CD4-positive, CD25-positive, alpha-beta regulatory T cell (primary cell): ENCODE data around the gene NUCKS1. TPM values are rescaled to one million over a fixed set of nuclear protein-coding genes. Genes with fewer than 3 reads are reported as not detected.

ENCODE experiments used
- ATAC-seq, 2 donors: fragments of 150-1000 bp; cut with Tn5 transposase; one replicate each; pipeline ENCODE4 v1.10.0; 2021; ENCODE audit warnings: low read depth in 2 of 2, moderate number of reproducible peaks in 2 of 2, moderate library complexity in 1 of 2
- DNase-seq, 3 donors: peaks; one replicate each; pipeline versions ENCODE4 v3.0.0 to v3.0.0-alpha.2; 2012 to 2022; ENCODE audit warnings: mixed read lengths in 1 of 3
- H3K27ac ChIP-seq: one replicate; pipeline ENCODE4 v1.7.0; 2013; ENCODE audit warnings: mild to moderate bottlenecking, low read length; ENCODE audit not compliant: insufficient read depth, poor library complexity, severe bottlenecking
- H3K27me3 ChIP-seq: one replicate; pipeline ENCODE4 v1.7.0; 2013; ENCODE audit warnings: low read length; ENCODE audit not compliant: control insufficient read depth, insufficient read depth
- H3K36me3 ChIP-seq: one replicate; pipeline ENCODE4 v1.7.0; 2013; ENCODE audit warnings: mild to moderate bottlenecking, low read length, moderate library complexity; ENCODE audit not compliant: control insufficient read depth, insufficient read depth
- H3K4me1 ChIP-seq: 2 replicates; pipeline ENCODE4 v1.7.0; 2013; ENCODE audit warnings: mild to moderate bottlenecking, low read length; ENCODE audit not compliant: insufficient read depth, control insufficient read depth, poor library complexity, severe bottlenecking
- H3K4me3 ChIP-seq: one replicate; pipeline ENCODE4 v1.7.0; 2013; ENCODE audit warnings: low read depth, mild to moderate bottlenecking, low read length, moderate library complexity
- H3K9me3 ChIP-seq, 2 experiments: 1 replicate in 1 of 2; 2 replicates in 1 of 2; pipeline ENCODE4 v1.7.0; 2013; ENCODE audit warnings: low read length in 2 of 2, mild to moderate bottlenecking in 1 of 2, moderate library complexity in 1 of 2; ENCODE audit not compliant: control insufficient read depth in 2 of 2
- H3K27ac Mint-ChIP-seq, 3 donors: one replicate each; pipeline ENCODE4 v1.8.0; 2020 to 2022; ENCODE audit warnings: mild to moderate bottlenecking in 3 of 3, mixed read lengths in 3 of 3, moderate library complexity in 2 of 3
- H3K27me3 Mint-ChIP-seq: one replicate; pipeline ENCODE4 v1.8.0; 2022; ENCODE audit warnings: mild to moderate bottlenecking, mixed read lengths
- H3K36me3 Mint-ChIP-seq: one replicate; pipeline ENCODE4 v1.8.0; 2020; ENCODE audit warnings: mixed read lengths
- H3K4me1 Mint-ChIP-seq, 4 donors: one replicate each; pipeline ENCODE4 v1.8.0; 2020 to 2022; ENCODE audit warnings: mixed read lengths in 4 of 4, mild to moderate bottlenecking in 1 of 4
- H3K4me3 Mint-ChIP-seq, 4 donors: one replicate each; pipeline ENCODE4 v1.8.0; 2020 to 2022; ENCODE audit warnings: mild to moderate bottlenecking in 4 of 4, mixed read lengths in 4 of 4, moderate library complexity in 3 of 4
- H3K9me3 Mint-ChIP-seq, 7 donors: one replicate each; pipeline ENCODE4 v1.8.0; 2020 to 2022; ENCODE audit warnings: mixed read lengths in 7 of 7, mild to moderate bottlenecking in 3 of 7, moderate library complexity in 2 of 7
- polyA plus RNA-seq, 4 donors: library from polyadenylated mRNA; unstranded; fragments of 300-500 nt; fragmentation: Illumina TruSeq; gene quantifications; one replicate each; pipeline ENCODE4 v1.2.3, GENCODE V29; 2021
- total RNA-seq: library from RNA; stranded (reverse); gene quantifications from one replicate; pipeline ENCODE4 v1.2.3, GENCODE V29; 2022

Gene NUCKS1
- total and polyA plus RNA-seq, 5 donors from 2014 or later: 12.9 to 72.0 (median 13.3) TPM

- H3K36me3 ChIP-seq: peaks cover 82% of the 10 kb centered on the region
- no peak for ATAC-seq
Measured at GRCh38 chr1:205719762-205720161, 30.2 kb downstream of the NUCKS1 start.

GRCh38 chr1:205719015-205719414 lies 31.0 kb downstream of the NUCKS1 start:
- Mint-ChIP-seq H3K9me3 (no peaks in the 10 kb centered on the region), H3K4me1 (peaks cover 5 to 13% (median 11%) of the 10 kb centered on the region in 4 donors), H3K27ac (no peak overlapping the region), H3K4me3 (no peak overlapping the region), H3K27me3 (no peaks in the 10 kb centered on the region), H3K36me3 (peaks cover 40% of the 10 kb centered on the region)
- no peak overlapping the region for H3K27ac ChIP-seq
- H3K4me1 ChIP-seq: no peaks in the 10 kb centered on the region
- H3K36me3 ChIP-seq: peaks cover 79% of the 10 kb centered on the region
- H3K4me3 ChIP-seq: no peak overlapping the region
- H3K27me3 ChIP-seq: no peaks in the 10 kb centered on the region
- ATAC-seq (no peak), DNase-seq (no peak)
- H3K9me3 ChIP-seq: no peaks in the 10 kb centered on the region

More at GRCh38 chr1:205719762-205720161, 30.2 kb downstream of the NUCKS1 start:
- Histone ChIP-seq H3K27me3 (no peaks in the 10 kb centered on the region), H3K27ac (no peak overlapping the region), H3K9me3 (no peaks in the 10 kb centered on the region), H3K4me3 (no peak overlapping the region), H3K4me1 (peaks cover under 1% of the 10 kb centered on the region)
- DNase-seq: peak in 1 of 3 donors; percentile 55
- Mint-ChIP-seq H3K27me3 (no peaks in the 10 kb centered on the region), H3K4me1 (peaks cover 6 to 16% (median 12%) of the 10 kb centered on the region in 4 donors), H3K4me3 (peak overlapping the region in 1 of 4 donors; percentile 15), H3K9me3 (no peaks in the 10 kb centered on the region), H3K36me3 (peaks cover 44% of the 10 kb centered on the region), H3K27ac (peak overlapping the region in 1 of 3 donors; percentile 1)

- H3K9me3 Mint-ChIP-seq: no peaks in the 10 kb centered on the region
- H3K27ac Mint-ChIP-seq: no peak overlapping the region
- Histone ChIP-seq H3K4me3 (no peak overlapping the region), H3K27ac (no peak overlapping the region), H3K4me1 (no peaks in the 10 kb centered on the region), H3K9me3 (no peaks in the 10 kb centered on the region), H3K36me3 (peaks cover 63% of the 10 kb centered on the region), H3K27me3 (no peaks in the 10 kb centered on the region)
- DNase-seq (no peak), ATAC-seq (no peak)
- H3K4me1 Mint-ChIP-seq: peaks cover 5 to 14% (median 10%) of the 10 kb centered on the region in 4 donors
- H3K27me3 Mint-ChIP-seq: no peaks in the 10 kb centered on the region
- peaks cover 40% of the 10 kb centered on the region for H3K36me3 Mint-ChIP-seq
- H3K4me3 Mint-ChIP-seq: no peak overlapping the region
Measured at GRCh38 chr1:205716371-205717132, 33.4 kb downstream of the NUCKS1 start.

- Mint-ChIP-seq H3K27ac (peak overlapping the region in 1 of 3 donors; percentile 24), H3K4me1 (peaks cover 13 to 21% (median 16%) of the 10 kb centered on the region in 4 donors), H3K9me3 (no peaks in the 10 kb centered on the region), H3K4me3 (no peak overlapping the region), H3K36me3 (peaks cover 33% of the 10 kb centered on the region), H3K27me3 (no peaks in the 10 kb centered on the region)
- H3K36me3 ChIP-seq: peaks cover 55% of the 10 kb centered on the region
- H3K27ac ChIP-seq: no peak overlapping the region
- no peak overlapping the region for H3K4me3 ChIP-seq
- DNase-seq: no peak
- no peaks in the 10 kb centered on the region for H3K27me3 ChIP-seq
- no peak for ATAC-seq
- H3K9me3 ChIP-seq: no peaks in the 10 kb centered on the region
- no peaks in the 10 kb centered on the region for H3K4me1 ChIP-seq
Measured at GRCh38 chr1:205715628-205716027, 34.4 kb downstream of the NUCKS1 start.

GRCh38 chr1:205714906-205715246 lies 35.1 kb downstream of the NUCKS1 start:
- H3K27me3 Mint-ChIP-seq: no peaks in the 10 kb centered on the region
- no peaks in the 10 kb centered on the region for H3K27me3 ChIP-seq
- no peak for ATAC-seq
- no peak overlapping the region for H3K4me3 ChIP-seq
- H3K27ac Mint-ChIP-seq: no peak overlapping the region
- H3K27ac ChIP-seq: no peak overlapping the region
- H3K9me3 Mint-ChIP-seq: no peaks in the 10 kb centered on the region
- H3K4me3 Mint-ChIP-seq: no peak overlapping the region
- DNase-seq: no peak
- peaks cover 11 to 21% (median 17%) of the 10 kb centered on the region in 4 donors for H3K4me1 Mint-ChIP-seq
- H3K4me1 ChIP-seq: no peaks in the 10 kb centered on the region
- peaks cover 25% of the 10 kb centered on the region for H3K36me3 Mint-ChIP-seq
- no peaks in the 10 kb centered on the region for H3K9me3 ChIP-seq
- peaks cover 48% of the 10 kb centered on the region for H3K36me3 ChIP-seq

GRCh38 chr1:205714190-205714905 lies 35.6 kb downstream of the NUCKS1 start:
- ATAC-seq (no peak), DNase-seq (no peak)
- Mint-ChIP-seq H3K4me3 (no peak overlapping the region), H3K9me3 (no peaks in the 10 kb centered on the region), H3K36me3 (peaks cover 20% of the 10 kb centered on the region), H3K27me3 (no peaks in the 10 kb centered on the region), H3K4me1 (peaks cover 6 to 18% (median 16%) of the 10 kb centered on the region in 4 donors), H3K27ac (peak overlapping the region in 1 of 3 donors; percentile 23)
- Histone ChIP-seq H3K4me3 (no peak overlapping the region), H3K27ac (no peak overlapping the region), H3K9me3 (no peaks in the 10 kb centered on the region), H3K27me3 (no peaks in the 10 kb centered on the region), H3K4me1 (no peaks in the 10 kb centered on the region), H3K36me3 (peaks cover 43% of the 10 kb centered on the region)

GRCh38 chr1:205711105-205712048 lies 38.6 kb downstream of the NUCKS1 start:
- H3K4me3 Mint-ChIP-seq: no peak overlapping the region
- Histone ChIP-seq H3K4me1 (no peaks in the 10 kb centered on the region), H3K36me3 (peaks cover 13% of the 10 kb centered on the region), H3K9me3 (no peaks in the 10 kb centered on the region), H3K4me3 (no peak overlapping the region), H3K27ac (no peak overlapping the region), H3K27me3 (no peaks in the 10 kb centered on the region)
- no peaks in the 10 kb centered on the region for H3K27me3 Mint-ChIP-seq
- H3K27ac Mint-ChIP-seq: peak overlapping the region in 1 of 3 donors; percentile 63
- H3K36me3 Mint-ChIP-seq: peaks cover 10% of the 10 kb centered on the region
- no peaks in the 10 kb centered on the region for H3K9me3 Mint-ChIP-seq
- ATAC-seq (peak; percentile 77 to 84), DNase-seq (peak; percentile 52 to 84 (median 62))
- H3K4me1 Mint-ChIP-seq: peaks cover 11 to 22% (median 18%) of the 10 kb centered on the region in 4 donors
